Upper lobe of left lung (tissue), 6 donors: ENCODE results near the gene RD3L. TPM values are rescaled to one million over a fixed set of nuclear protein-coding genes. Genes with fewer than 3 reads are reported as not detected.

Experiments used
- ATAC-seq, 2 donors: fragments of 200-7000 bp; cut with Tn5 transposase; one replicate each; pipeline ENCODE4 v1.9.1; 2022; ENCODE audit warnings: mild to moderate bottlenecking in 2 of 2, moderate library complexity in 2 of 2; ENCODE audit not compliant: low FRiP score in 2 of 2
- DNase-seq, 2 donors: peaks; one replicate each; pipeline ENCODE4 v3.0.0-alpha.2; 2019 to 2020
- H3K27ac ChIP-seq, 4 donors: fragments of 200-600 bp; sonication (generic); one replicate each; pipeline ENCODE4 v1.5.1; 2016 to 2019
- H3K27me3 ChIP-seq, 4 donors: fragments of 200-600 bp; sonication (generic); one replicate each; pipeline ENCODE4 v1.5.1; 2017 to 2019
- H3K36me3 ChIP-seq, 4 donors: fragments of 200-600 bp; sonication (generic); one replicate each; pipeline ENCODE4 v1.5.1; 2016 to 2019
- H3K4me1 ChIP-seq, 4 donors: fragments of 200-600 bp; sonication (generic); one replicate each; pipeline ENCODE4 v1.5.1; 2018 to 2019
- H3K4me3 ChIP-seq, 4 donors: fragments of 200-600 bp; sonication (generic); one replicate each; pipeline ENCODE4 v1.5.1; 2017 to 2019; ENCODE audit warnings: mild to moderate bottlenecking in 2 of 4, moderate library complexity in 1 of 4
- H3K9me3 ChIP-seq, 4 donors: fragments of 200-600 bp; sonication (generic); one replicate each; pipeline ENCODE4 v1.5.1; 2018 to 2019
- CTCF ChIP-seq, 6 experiments: fragments of 450-650 bp in 4 of 6; fragments of 200-600 bp in 2 of 6; sonication (generic) in 2 of 6; IDR thresholded peaks; one replicate each; pipeline ENCODE4 v1.5.1; 2016 to 2019; ENCODE audit warnings: antibody characterized with exemption in 6 of 6
- EP300 ChIP-seq, 4 donors: sonication (generic); formaldehyde crosslinking; IDR thresholded peaks; one replicate each; pipeline ENCODE4 v1.5.1; 2017; ENCODE audit warnings: antibody characterized with exemption in 4 of 4, control low read depth in 2 of 4
- POLR2A ChIP-seq, 4 donors: fragments of 450-650 bp; IDR thresholded peaks; one replicate each; pipeline ENCODE4 v1.5.1; 2016 to 2017; ENCODE audit warnings: antibody characterized with exemption in 4 of 4, mild to moderate bottlenecking in 2 of 4
- POLR2AphosphoS5 ChIP-seq, 2 donors: sonication (generic); formaldehyde crosslinking; IDR thresholded peaks; one replicate each; pipeline ENCODE4 v1.5.1; 2017; ENCODE audit warnings: antibody characterized with exemption in 2 of 2
- WGBS, 2 donors: methylation state at CpG; one replicate each; pipeline ENCODE4 v1.1.5; 2017 to 2018; 5-methylcytosine and 5-hydroxymethylcytosine counted together
- total RNA-seq, 6 donors: library from RNA; depleted of rRNA in 4 of 6; stranded (reverse); fragments of >200 nt in 4 of 6; gene quantifications; one replicate each; pipeline versions ENCODE4 v1.1.0 to v1.2.1, GENCODE V29; 2016 to 2021
- donor health status: DM: no; HTN: no; CAD: no; lungs with moderate emphysema.
- donor health status: DM: no; HTN: yes; CAD: no; lungs with severe emphysema.

Gene RD3L
- total RNA-seq, 6 donors from 2014 or later: not detected

- Histone ChIP-seq H3K9me3 (no peaks in the 10 kb centered on the region), H3K27me3 (no peaks in the 10 kb centered on the region)
- no peak for ATAC-seq
These were observed 51.3 kb downstream of the RD3L start for GRCh38 chr14:103890821-103891666.

More at GRCh38 chr14:103890821-103891666, 51.3 kb downstream of the RD3L start:
- 72 to 82% methylated on average over 7 to 18 of the region's 18 CpGs for WGBS, 2 donors
- no peak for TF ChIP-seq POLR2AphosphoS5 (IDR thresholded peaks at IDR 0.05)
- no peak for TF ChIP-seq EP300 (IDR thresholded peaks at IDR 0.05)
- no peak for TF ChIP-seq POLR2A (IDR thresholded peaks at IDR 0.05)
- TF ChIP-seq CTCF (IDR thresholded peaks at IDR 0.05): no peak
- DNase-seq: no peak
- Histone ChIP-seq H3K4me1 (peaks cover 0 to 30% (median 14%) of the 10 kb centered on the region in 4 donors), H3K36me3 (no peaks in the 10 kb centered on the region), H3K27ac (no peak overlapping the region), H3K4me3 (no peak overlapping the region)

Other genes with a start within 250 kb of the RD3L start
- 10 to 100 TPM in 1 of 6 donors, 1 to 10 TPM in 5; 2.4 to 16.8 (median 5.8) TPM for gene XRCC3, start 227.1 kb downstream of the RD3L start, total RNA-seq
- gene ZFYVE21, start 226.7 kb downstream of the RD3L start, total RNA-seq: 10 to 100 TPM; 29.3 to 92.1 (median 65.5) TPM
- 100 to 1,000 TPM in 1 of 6 donors, 10 to 100 TPM in 5; 37.0 to 117 (median 71.1) TPM for gene PPP1R13B, start 95.0 kb downstream of the RD3L start, total RNA-seq
- 1 to 10 TPM; 3.1 to 7.9 (median 5.1) TPM for gene TDRD9, start 14.1 kb downstream of the RD3L start, total RNA-seq
- 10 to 100 TPM in 3 of 6 donors, 1 to 10 TPM in 2, not detected in 1; 5.2 to 14.7 (median 12.5) TPM for gene ASPG, start 143.2 kb upstream of the RD3L start, total RNA-seq
- gene KIF26A, start 196.1 kb upstream of the RD3L start, total RNA-seq: 1 to 10 TPM; 1.8 to 7.3 (median 3.5) TPM